ES-I3 (cell line): ENCODE measurements around the gene SSBP4.

ENCODE experiments used
- H3K36me3 ChIP-seq: 2 replicates; pipeline ENCODE4 v1.6.1; 2013; ENCODE audit warnings: mild to moderate bottlenecking, low read length, control low read depth, moderate library complexity; ENCODE audit not compliant: insufficient read depth
- H3K4me1 ChIP-seq: 2 replicates; pipeline ENCODE4 v1.6.1; 2013; ENCODE audit warnings: mild to moderate bottlenecking, control low read depth, low read length; ENCODE audit not compliant: insufficient read depth
- H3K9ac ChIP-seq: 2 replicates; pipeline ENCODE4 v1.6.1; 2013; ENCODE audit warnings: low read depth, mild to moderate bottlenecking, low read length, moderate library complexity
- H3K9me3 ChIP-seq: 2 replicates; pipeline ENCODE4 v1.6.1; 2013; ENCODE audit warnings: mild to moderate bottlenecking, low read length, moderate library complexity; ENCODE audit not compliant: control insufficient read depth, insufficient read depth

SSBP4 gene

DNA sequence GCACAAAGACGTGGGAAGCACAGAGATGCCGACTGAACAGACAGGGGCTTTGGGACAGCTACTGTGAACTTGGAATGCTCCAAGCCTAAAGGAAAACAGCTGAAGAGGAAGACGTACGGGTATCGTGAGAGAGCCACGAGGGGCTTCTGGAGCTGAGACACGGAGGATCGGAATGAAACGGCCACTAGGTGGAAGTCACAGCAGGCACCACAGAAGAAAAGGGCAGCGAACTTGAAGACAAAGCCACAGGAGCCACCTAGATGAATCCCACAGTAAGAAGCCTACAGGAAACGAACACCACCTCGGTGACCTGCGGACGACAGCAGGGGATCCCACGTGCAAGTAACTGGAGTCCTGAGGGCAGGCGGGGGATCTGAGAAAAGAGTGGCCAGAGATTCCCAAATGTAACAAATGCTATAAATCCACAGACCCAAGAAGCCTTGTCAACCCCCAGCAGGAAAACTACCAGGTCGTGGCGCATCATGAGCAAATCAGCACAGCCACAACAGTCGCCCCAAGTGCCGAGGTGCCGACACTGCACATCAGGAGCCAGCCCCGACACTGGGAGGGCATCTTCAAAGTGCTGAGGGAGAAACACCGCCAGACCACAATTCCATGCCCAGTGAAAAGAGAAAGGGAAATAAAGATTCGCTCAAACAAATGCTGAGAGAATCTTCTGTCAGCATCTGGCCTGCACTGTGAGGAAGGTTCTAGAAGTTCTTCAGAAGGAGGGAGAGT is 58.0 kb downstream of the SSBP4 start:
- Histone ChIP-seq H3K9me3 (no peaks in the 10 kb centered on the region), H3K4me1 (no peaks in the 10 kb centered on the region; the same call in 1 of the 2 replicates), H3K9ac (no peak overlapping the region), H3K36me3 (no peaks in the 10 kb centered on the region)

DNA sequence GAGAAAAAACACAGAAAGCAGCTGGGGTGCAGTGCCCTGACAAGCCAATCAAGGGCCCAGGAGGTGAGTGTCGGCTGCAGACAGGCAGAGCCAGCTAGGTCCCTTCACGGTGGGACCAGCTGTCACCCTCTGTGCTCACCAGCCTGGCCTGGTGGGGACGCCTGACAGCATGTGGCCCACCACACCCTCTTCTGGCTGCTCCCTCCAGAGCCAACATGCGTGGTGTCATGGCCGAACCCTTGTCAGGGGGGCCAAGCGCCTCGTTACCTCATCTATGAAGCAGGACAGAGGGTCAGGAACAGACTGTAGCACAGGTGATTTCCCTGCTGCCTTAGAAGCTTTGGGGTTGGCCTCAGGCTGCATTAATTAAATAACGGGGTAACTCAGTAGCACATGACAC is 58.8 kb downstream of the SSBP4 start:
- H3K4me1 ChIP-seq, result no peaks in the 10 kb centered on the region; the same call in 1 of the 2 replicates
- no peaks in the 10 kb centered on the region for H3K36me3 ChIP-seq
- H3K9me3 ChIP-seq, result no peaks in the 10 kb centered on the region
- H3K9ac ChIP-seq, result no peak overlapping the region

- no peaks in the 10 kb centered on the region for H3K9me3 ChIP-seq
- no peak overlapping the region for H3K9ac ChIP-seq
- no peaks in the 10 kb centered on the region for H3K36me3 ChIP-seq
- H3K4me1 ChIP-seq, result no peaks in the 10 kb centered on the region; the same call in 1 of the 2 replicates
Observed at GRCh38 chr19:18478545-18479311, 59.5 kb downstream of the SSBP4 start.

DNA sequence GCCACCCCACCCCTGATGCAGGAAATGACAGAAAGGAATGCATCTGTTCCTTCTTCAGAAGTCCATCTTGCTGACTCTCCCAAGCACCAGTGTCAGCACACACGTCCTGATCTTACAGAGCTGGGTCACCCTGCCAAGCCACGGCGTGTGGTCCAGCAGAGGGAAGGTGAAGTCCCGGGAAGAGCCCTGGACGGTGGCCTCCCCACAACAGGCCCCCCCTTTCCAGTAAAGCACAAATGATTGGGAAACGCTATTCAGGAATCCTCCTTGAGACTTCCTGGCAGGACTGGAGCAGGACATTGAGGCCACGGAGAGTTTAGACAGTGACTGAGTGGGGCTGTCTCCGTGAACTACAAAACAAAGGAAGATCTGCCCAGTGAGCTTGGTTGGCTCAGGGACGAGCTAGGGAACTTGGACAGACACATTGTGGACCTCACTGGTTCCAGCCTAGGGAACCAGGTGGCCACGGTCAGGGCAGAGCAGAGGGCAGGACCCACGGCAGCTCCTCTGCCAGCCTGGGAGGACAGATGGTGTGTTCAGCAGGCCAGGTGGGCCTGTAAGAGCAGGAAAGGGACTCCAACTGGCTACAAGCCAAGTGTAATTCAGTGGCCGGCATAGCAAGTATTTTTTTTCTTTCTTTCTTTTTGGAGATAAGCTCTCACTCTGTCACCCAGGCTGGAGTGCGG is 61.0 kb downstream of the SSBP4 start:
- no peaks in the 10 kb centered on the region for H3K9me3 ChIP-seq
- no peaks in the 10 kb centered on the region for H3K36me3 ChIP-seq
- H3K9ac ChIP-seq, result no peak overlapping the region
- H3K4me1 ChIP-seq, result no peaks in the 10 kb centered on the region; the same call in 1 of the 2 replicates

DNA sequence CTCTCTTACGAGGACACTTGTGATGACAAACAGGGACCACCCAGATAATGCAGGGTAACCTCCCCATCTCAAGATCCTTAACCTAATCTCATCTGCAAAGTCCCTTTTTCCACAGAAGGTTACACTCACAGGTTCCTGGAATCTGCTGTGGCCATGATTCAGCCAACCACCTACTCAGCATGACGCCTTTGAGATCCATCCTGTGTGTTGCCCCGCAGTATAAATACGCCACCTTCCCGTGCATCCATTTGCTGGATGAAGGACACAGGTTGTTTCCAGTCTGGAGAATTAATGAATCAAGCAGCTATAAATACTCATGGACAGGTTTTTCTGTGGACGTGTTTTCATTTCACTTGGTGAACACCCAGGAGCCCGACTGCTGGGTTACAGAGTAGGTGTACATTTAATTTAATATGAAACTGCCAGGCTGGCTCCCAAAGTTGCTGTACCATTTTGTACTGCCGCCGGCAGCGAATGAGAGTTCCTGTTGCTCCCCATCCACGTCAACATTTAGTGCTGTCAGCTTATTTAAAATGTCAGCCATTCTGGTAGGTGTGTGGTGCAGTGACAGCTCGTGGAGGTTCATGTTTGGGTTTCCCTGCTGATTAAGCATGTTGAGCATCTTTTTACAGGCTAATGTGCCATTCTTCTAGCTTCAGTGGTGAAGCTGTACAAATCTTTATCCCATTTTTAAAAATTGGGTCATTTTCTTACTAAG is 62.5 kb downstream of the SSBP4 start:
- H3K36me3 ChIP-seq, result no peaks in the 10 kb centered on the region
- H3K9ac ChIP-seq, result no peak overlapping the region
- H3K4me1 ChIP-seq, result peaks cover 9% of the 10 kb centered on the region; the same call in 1 of the 2 replicates
- no peaks in the 10 kb centered on the region for H3K9me3 ChIP-seq

DNA sequence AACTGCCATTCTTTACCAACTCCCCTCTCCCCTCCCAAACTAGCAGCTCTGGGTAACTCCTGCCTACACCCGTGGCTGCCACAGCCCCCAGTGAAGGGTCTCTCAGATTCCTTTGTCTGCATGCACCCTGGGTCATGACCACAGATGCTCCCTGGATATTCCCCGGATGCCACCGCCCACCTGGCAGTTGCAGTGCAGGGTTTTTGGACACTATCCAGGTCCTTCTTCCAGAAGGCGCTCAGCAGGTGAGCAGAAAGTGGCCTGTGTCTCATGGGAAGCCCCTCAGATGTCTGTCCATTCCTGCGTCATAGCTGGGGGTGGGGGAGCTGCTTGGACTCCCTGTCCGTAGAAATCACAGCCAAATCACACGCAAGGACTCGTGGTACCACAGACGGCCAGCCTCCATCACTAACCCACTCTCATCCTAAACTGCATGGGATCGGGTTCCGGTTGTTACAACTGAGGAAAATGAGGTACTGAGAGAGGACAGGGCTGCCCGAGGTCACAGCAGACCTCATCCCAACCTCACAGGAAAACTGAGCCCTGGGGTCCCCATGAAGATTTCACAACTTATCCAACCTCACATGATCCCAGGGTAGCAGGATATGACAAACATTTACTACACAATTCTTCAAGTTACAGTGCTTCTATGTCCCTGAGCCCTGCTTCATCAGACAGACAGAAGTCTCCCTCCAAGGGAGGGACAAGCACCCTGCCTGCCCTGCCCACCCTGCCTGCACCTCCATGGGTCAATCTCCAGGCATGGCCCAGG is 64.1 kb downstream of the SSBP4 start:
- H3K36me3 ChIP-seq, result no peaks in the 10 kb centered on the region
- H3K4me1 ChIP-seq, result peaks cover 9% of the 10 kb centered on the region; the same call in 1 of the 2 replicates
- H3K9ac ChIP-seq, result no peak overlapping the region
- H3K9me3 ChIP-seq, result no peaks in the 10 kb centered on the region
